ENCODE measurements around the gene OTX2.

OTX2 gene

GRCh38 chr14:56794557-56795283, 15.6 kb downstream of the OTX2 start:
- no peak for DNase-seq

DNA sequence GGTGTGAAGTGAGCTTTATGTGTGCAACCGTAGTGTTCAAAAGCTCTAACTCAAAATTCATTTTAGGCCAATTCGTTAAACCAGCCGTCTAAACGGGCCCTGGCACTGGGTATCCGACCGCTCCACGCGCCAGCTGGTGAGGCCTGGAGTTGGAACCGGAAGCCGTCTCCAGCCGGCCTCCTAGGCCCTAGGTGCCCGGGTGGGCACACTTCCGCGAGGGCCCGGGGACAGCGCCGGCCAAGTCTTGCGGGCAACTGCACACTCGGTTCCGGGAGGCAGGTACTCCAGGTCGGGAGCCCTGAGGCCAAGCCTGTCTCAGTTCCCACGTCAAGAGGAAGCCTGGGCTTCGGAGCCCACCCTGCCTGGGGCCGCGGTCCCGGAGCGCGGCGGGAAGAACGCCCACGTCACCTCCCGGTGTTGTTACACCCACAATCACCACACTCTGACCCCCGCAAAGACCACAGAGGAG, 16.2 kb downstream of the OTX2 start:
- no peak for DNase-seq

DNA sequence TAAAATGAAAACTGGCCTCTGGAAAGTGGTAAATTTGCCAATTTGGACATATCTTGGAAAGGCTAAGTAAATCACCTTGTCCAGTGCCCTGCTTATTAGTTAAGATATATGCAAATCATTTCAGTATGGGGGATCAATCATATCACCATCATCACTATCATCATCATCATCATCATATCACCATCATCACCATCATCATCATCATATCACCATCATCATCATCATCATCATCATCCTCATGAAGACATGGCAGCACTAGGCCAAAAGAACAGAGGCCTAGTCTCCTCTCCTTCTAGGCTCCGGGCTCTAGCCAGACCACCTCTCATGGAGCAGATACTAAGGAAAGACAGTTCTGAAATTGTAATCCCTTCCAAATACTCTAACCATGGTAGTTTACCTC, 20.3 kb downstream of the OTX2 start:
- DNase-seq: no peak

DNA sequence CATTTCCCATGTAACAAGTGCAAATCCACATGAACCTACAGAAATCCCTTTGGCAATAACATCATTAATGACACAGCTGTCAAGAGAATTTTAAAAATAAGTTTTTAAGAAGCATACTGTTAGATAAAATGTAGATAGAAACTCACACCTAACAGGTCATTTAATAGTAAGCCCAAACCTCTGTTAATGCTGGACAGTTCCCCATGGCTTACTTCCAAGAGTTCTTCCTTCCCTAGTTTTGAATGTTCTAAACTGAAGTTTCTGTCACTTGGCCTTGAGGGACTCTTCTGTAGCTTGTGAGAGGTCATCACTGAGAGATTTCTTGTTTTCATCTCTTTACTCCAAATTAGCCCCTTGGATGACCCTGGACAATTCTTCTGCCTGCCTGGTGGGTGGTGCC, 22.7 kb downstream of the OTX2 start:
- no peak for DNase-seq

GRCh38 chr14:56782711-56783110, 27.6 kb downstream of the OTX2 start:
- no peak for DNase-seq

- DNase-seq: no peak
Measured at GRCh38 chr14:56774503-56774902, 35.8 kb downstream of the OTX2 start.

GRCh38 chr14:56770512-56770911, 39.8 kb downstream of the OTX2 start:
- no peak for DNase-seq

- DNase-seq: no peak
Measured at GRCh38 chr14:56760164-56760914, 49.9 kb downstream of the OTX2 start.

GRCh38 chr14:56759633-56760032, 50.6 kb downstream of the OTX2 start:
- DNase-seq: no peak

- no peak for DNase-seq
Measured at GRCh38 chr14:56759094-56759493, 51.2 kb downstream of the OTX2 start.

- DNase-seq: no peak
Measured at GRCh38 chr14:56754921-56755320, 55.4 kb downstream of the OTX2 start.

- DNase-seq: no peak
Measured at GRCh38 chr14:56753396-56753795, 56.9 kb downstream of the OTX2 start.

DNA sequence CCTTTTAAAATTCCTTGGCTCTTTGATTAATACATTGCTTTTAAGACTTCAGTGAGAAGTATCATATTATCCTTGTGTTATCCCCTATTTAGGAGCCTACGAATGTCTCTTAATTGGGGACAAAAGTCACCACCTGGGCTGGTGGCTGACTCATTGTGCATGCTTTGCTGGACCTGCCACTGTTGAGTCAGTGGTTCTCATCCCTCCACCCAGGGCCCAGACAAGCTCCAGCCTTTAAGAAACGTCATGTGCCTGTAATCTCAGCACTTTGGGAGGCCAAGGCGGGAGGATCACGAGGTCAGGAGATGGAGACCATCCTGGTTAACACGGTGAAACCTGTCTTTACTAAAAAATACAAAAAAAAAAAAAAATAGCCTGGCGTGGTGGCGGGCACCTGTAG, 57.9 kb downstream of the OTX2 start:
- DNase-seq: no peak

GRCh38 chr14:56751471-56751870, 58.8 kb downstream of the OTX2 start:
- DNase-seq: no peak

All from activated CD4-positive, CD25-positive, alpha-beta regulatory T cell (primary cell).